Testis (tissue), 2 donors: ENCODE results near the gene ZNF428.

Experiments
- CTCF ChIP-seq, 3 experiments: fragments of 450-650 bp in 2 of 3; fragments of 200-600 bp in 1 of 3; sonication (generic) in 1 of 3; IDR thresholded peaks; one replicate each; pipeline ENCODE4 v1.5.1; 2016 to 2019; ENCODE audit warnings: antibody characterized with exemption in 3 of 3, mild to moderate bottlenecking in 2 of 3, moderate library complexity in 1 of 3
- POLR2A ChIP-seq: fragments of 450-650 bp; IDR thresholded peaks from one replicate; pipeline ENCODE4 v1.6.1; 2017; ENCODE audit warnings: antibody characterized with exemption, mild to moderate bottlenecking, moderate library complexity

- TF ChIP-seq CTCF (IDR thresholded peaks at IDR 0.05) (no peak), POLR2A (no peak)
Observed at GRCh38 chr19:43569657-43570056, 49.8 kb downstream of the ZNF428 start.
